Mammary epithelial cell (primary cell): ENCODE measurements around the gene FADS6.

Experiments
- EZH2 ChIP-seq: IDR thresholded peaks from 2 replicates; pipeline ENCODE4 v1.6.1; 2012; ENCODE audit warnings: low read length, inconsistent platforms, borderline replicate concordance
- TF ChIP-seq, protein P1 (sequence below), 2 donors: IDR thresholded peaks in 1 of 2; conservative IDR thresholded peaks in 1 of 2; 2 replicates each; pipeline ENCODE4 v1.5.1; 2011 to 2012; ENCODE audit warnings: inconsistent platforms in 2 of 2, low read length in 2 of 2, mild to moderate bottlenecking in 2 of 2, control low read depth in 1 of 2, low read depth in 1 of 2; ENCODE audit not compliant: insufficient read depth in 1 of 2; ENCODE audit errors: extremely low read depth in 1 of 2

- TF ChIP-seq EZH2: no peak
- TF ChIP-seq, protein P1, sequence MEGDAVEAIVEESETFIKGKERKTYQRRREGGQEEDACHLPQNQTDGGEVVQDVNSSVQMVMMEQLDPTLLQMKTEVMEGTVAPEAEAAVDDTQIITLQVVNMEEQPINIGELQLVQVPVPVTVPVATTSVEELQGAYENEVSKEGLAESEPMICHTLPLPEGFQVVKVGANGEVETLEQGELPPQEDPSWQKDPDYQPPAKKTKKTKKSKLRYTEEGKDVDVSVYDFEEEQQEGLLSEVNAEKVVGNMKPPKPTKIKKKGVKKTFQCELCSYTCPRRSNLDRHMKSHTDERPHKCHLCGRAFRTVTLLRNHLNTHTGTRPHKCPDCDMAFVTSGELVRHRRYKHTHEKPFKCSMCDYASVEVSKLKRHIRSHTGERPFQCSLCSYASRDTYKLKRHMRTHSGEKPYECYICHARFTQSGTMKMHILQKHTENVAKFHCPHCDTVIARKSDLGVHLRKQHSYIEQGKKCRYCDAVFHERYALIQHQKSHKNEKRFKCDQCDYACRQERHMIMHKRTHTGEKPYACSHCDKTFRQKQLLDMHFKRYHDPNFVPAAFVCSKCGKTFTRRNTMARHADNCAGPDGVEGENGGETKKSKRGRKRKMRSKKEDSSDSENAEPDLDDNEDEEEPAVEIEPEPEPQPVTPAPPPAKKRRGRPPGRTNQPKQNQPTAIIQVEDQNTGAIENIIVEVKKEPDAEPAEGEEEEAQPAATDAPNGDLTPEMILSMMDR (conservative IDR thresholded peaks at IDR 0.05 in 1 of 2, IDR thresholded peaks at IDR 0.05 in 1 of 2; ENCODE audit: extremely low read depth in 1 of 2, insufficient read depth in 1 of 2, low read depth in 1 of 2, low read length in 2 of 2): no peak
These were observed 14.8 kb downstream of the FADS6 start for GRCh38 chr17:74878658-74879057.
